ENCODE results near the gene CRYBG1. TPM values are rescaled to one million over a fixed set of nuclear protein-coding genes. Genes with fewer than 3 reads are reported as not detected.

The CRYBG1 gene
- total and polyA plus RNA-seq, 2 experiments from 2014 or later, result 3.2 to 10.0 TPM

DNA sequence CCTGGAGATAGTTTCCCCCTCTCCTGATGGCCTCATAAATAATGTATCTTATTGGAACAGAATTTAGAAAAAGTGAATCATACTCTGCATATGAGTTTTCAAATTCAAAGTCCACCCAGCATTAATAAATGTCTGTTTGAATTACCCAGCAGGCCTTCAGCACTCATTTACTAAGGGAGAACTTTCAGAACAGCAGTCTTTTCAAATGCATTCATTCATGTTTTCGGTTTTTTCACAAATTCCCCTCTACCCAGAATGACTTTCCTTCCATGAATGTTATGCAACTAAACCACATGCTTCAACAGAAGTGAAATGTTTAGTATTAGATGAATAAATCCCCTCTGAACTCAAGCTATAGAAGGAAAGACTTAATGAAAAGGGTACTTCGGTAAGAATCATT is 176.3 kb downstream of the CRYBG1 start:
- H3K9me2 ChIP-seq (replicated peaks; ENCODE audit: insufficient read depth), result no peaks in the 10 kb centered on the region
- no peak for TF ChIP-seq EZH2phosphoT487 (IDR thresholded peaks at IDR 0.05; ENCODE audit: low read depth, severe bottlenecking, unreplicated experiment)
- TF ChIP-seq, protein P1, sequence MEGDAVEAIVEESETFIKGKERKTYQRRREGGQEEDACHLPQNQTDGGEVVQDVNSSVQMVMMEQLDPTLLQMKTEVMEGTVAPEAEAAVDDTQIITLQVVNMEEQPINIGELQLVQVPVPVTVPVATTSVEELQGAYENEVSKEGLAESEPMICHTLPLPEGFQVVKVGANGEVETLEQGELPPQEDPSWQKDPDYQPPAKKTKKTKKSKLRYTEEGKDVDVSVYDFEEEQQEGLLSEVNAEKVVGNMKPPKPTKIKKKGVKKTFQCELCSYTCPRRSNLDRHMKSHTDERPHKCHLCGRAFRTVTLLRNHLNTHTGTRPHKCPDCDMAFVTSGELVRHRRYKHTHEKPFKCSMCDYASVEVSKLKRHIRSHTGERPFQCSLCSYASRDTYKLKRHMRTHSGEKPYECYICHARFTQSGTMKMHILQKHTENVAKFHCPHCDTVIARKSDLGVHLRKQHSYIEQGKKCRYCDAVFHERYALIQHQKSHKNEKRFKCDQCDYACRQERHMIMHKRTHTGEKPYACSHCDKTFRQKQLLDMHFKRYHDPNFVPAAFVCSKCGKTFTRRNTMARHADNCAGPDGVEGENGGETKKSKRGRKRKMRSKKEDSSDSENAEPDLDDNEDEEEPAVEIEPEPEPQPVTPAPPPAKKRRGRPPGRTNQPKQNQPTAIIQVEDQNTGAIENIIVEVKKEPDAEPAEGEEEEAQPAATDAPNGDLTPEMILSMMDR (IDR thresholded peaks at IDR 0.05; ENCODE audit: poor library complexity), result no peak
- TF ChIP-seq EZH2 (IDR thresholded peaks at IDR 0.05; ENCODE audit: borderline replicate concordance), result no peak
- 90% methylated on average over 2 of the region's 2 CpGs for WGBS (ENCODE audit: low lambda C conversion rate, missing lambda C conversion rate)

DNA sequence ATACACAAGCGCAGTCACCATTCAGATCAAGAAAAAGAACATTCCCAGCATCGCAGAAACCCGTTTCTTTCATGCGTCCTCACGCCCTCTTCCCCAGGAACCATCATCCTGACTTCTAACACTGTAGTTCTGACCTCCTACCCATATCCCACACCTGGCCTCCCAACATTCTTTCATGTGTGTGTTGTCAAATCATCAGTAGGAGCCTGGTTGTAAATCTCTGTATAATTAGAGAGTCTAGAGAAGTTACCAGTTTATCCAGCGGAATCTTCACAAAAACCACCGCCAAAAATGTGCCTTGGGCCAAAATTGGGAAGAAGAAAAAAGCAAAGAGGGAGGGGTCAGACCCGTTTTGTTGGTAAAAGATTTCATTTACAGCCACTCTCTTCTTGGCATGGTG is 177.1 kb downstream of the CRYBG1 start:
- H3K9me3 ChIP-seq (ENCODE audit: low read depth), result no peaks in the 10 kb centered on the region
- no peaks in the 10 kb centered on the region for H3K79me2 ChIP-seq
- H3K4me2 ChIP-seq, result no peak overlapping the region
- no peaks in the 10 kb centered on the region for H3K27me3 ChIP-seq
- no peak overlapping the region for H2AFZ ChIP-seq
- H4K20me1 ChIP-seq (ENCODE audit: insufficient read depth, poor library complexity, severe bottlenecking), result no peaks in the 10 kb centered on the region
- peaks cover 4% of the 10 kb centered on the region for H3K4me1 ChIP-seq (ENCODE audit: insufficient read depth)
- H3K36me3 ChIP-seq (replicated peaks; ENCODE audit: insufficient read depth, low read depth), result no peaks in the 10 kb centered on the region
- no peak for DNase-seq (ENCODE audit: low spot score)
- WGBS (ENCODE audit: low lambda C conversion rate, missing lambda C conversion rate), result 74% methylated on average over 8 of the region's 8 CpGs
- TF ChIP-seq EZH2phosphoT487 (IDR thresholded peaks at IDR 0.05; ENCODE audit: low read depth, severe bottlenecking, unreplicated experiment), result no peak
- no peak for TF ChIP-seq EZH2 (IDR thresholded peaks at IDR 0.05; ENCODE audit: borderline replicate concordance)
- TF ChIP-seq, protein P1 (IDR thresholded peaks at IDR 0.05; ENCODE audit: poor library complexity), result no peak
- H3K9me2 ChIP-seq (replicated peaks; ENCODE audit: insufficient read depth), result no peaks in the 10 kb centered on the region
- no peak overlapping the region for H3K27ac ChIP-seq
- no peak overlapping the region for H3K4me3 ChIP-seq

More for the DNA sequence above, 176.3 kb downstream of the CRYBG1 start:
- Histone ChIP-seq H3K27ac (peak overlapping the region; percentile 20), H3K4me1 (ENCODE audit: insufficient read depth) (peaks cover 4% of the 10 kb centered on the region), H3K4me3 (no peak overlapping the region), H3K27me3 (no peaks in the 10 kb centered on the region), H3K36me3 (replicated peaks; ENCODE audit: insufficient read depth, low read depth) (no peaks in the 10 kb centered on the region), H4K20me1 (ENCODE audit: insufficient read depth, poor library complexity, severe bottlenecking) (no peaks in the 10 kb centered on the region), H3K4me2 (no peak overlapping the region), H3K9me3 (ENCODE audit: low read depth) (no peaks in the 10 kb centered on the region), H2AFZ (no peak overlapping the region), H3K79me2 (no peaks in the 10 kb centered on the region)
- no peak for DNase-seq (ENCODE audit: low spot score)

DNA sequence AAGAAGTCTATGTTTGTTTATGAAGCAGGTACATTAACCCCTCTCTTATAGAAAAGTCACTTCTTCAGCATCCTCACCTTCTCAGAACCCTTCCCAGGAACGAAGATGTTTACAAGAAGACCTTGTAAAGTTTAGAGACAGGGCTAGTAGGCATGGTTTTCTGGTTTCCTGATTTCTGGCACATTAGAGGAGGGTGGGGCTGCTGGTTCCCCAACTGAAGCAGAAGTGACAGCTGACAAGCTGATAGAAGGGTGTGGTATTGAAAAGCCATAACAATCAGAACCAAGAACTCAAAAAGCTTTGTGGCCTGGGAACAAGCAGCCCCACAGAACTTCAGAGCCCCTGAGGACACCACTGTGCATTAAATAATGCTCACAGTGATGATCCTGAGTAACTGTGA is 177.6 kb downstream of the CRYBG1 start:
- H3K9me3 ChIP-seq (ENCODE audit: low read depth), result no peaks in the 10 kb centered on the region
- peaks cover 4% of the 10 kb centered on the region for H3K4me1 ChIP-seq (ENCODE audit: insufficient read depth)
- no peaks in the 10 kb centered on the region for H3K27me3 ChIP-seq
- H2AFZ ChIP-seq, result no peak overlapping the region
- no peak overlapping the region for H3K4me3 ChIP-seq
- H3K4me2 ChIP-seq, result no peak overlapping the region
- TF ChIP-seq, protein P1 (IDR thresholded peaks at IDR 0.05; ENCODE audit: poor library complexity), result no peak
- TF ChIP-seq EZH2 (IDR thresholded peaks at IDR 0.05; ENCODE audit: borderline replicate concordance) (no peak), EZH2phosphoT487 (IDR thresholded peaks at IDR 0.05; ENCODE audit: low read depth, severe bottlenecking, unreplicated experiment) (no peak)
- no peak for DNase-seq (ENCODE audit: low spot score)
- H3K27ac ChIP-seq, result no peak overlapping the region
- no peaks in the 10 kb centered on the region for H3K9me2 ChIP-seq (replicated peaks; ENCODE audit: insufficient read depth)
- no peaks in the 10 kb centered on the region for H4K20me1 ChIP-seq (ENCODE audit: insufficient read depth, poor library complexity, severe bottlenecking)
- WGBS (ENCODE audit: low lambda C conversion rate, missing lambda C conversion rate), result 57% methylated on average over 1 of the region's 1 CpG
- no peaks in the 10 kb centered on the region for H3K79me2 ChIP-seq
- H3K36me3 ChIP-seq (replicated peaks; ENCODE audit: insufficient read depth, low read depth), result no peaks in the 10 kb centered on the region

DNA sequence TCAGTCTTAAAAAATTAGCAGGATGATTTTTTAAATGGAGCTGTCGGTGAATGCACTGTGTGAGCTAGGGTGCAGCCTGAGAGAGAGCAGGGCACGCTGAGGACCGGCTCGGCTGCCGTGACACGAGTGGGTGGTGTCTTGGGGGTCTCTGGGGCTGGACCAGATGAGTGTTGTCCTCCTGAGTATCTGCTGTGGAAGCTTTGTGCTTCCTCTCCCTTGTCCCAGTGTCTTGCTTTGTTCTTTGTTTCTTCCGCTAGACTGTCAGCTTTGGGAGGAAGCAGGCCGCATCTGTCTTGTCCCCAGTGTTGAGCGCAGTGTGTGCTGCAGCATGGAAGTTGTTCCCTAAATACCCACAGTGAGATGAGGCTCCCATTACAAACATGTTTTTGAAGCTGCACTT is 179.4 kb downstream of the CRYBG1 start:
- 86% methylated on average over 9 of the region's 9 CpGs for WGBS (ENCODE audit: low lambda C conversion rate, missing lambda C conversion rate)
- DNase-seq (ENCODE audit: low spot score), result no peak

More for the DNA sequence above, 179.4 kb downstream of the CRYBG1 start:
- no peaks in the 10 kb centered on the region for H3K9me3 ChIP-seq (ENCODE audit: low read depth)
- no peak overlapping the region for H3K4me3 ChIP-seq
- H3K9me2 ChIP-seq (replicated peaks; ENCODE audit: insufficient read depth), result no peaks in the 10 kb centered on the region
- no peaks in the 10 kb centered on the region for H4K20me1 ChIP-seq (ENCODE audit: insufficient read depth, poor library complexity, severe bottlenecking)
- H3K27me3 ChIP-seq, result no peaks in the 10 kb centered on the region
- no peak for TF ChIP-seq EZH2phosphoT487 (IDR thresholded peaks at IDR 0.05; ENCODE audit: low read depth, severe bottlenecking, unreplicated experiment)
- TF ChIP-seq, protein P1 (IDR thresholded peaks at IDR 0.05; ENCODE audit: poor library complexity), result no peak
- H3K4me1 ChIP-seq (ENCODE audit: insufficient read depth), result peaks cover 4% of the 10 kb centered on the region
- H3K79me2 ChIP-seq, result no peaks in the 10 kb centered on the region
- H3K27ac ChIP-seq, result no peak overlapping the region
- no peak overlapping the region for H3K4me2 ChIP-seq
- no peak overlapping the region for H2AFZ ChIP-seq
- no peaks in the 10 kb centered on the region for H3K36me3 ChIP-seq (replicated peaks; ENCODE audit: insufficient read depth, low read depth)
